HUDEP-2 (cell line): ENCODE measurements around the gene GPC3.

ENCODE experiments used
- DNase-seq, 76 experiments: peaks; one replicate each; lab custom pipeline; 2025; ENCODE audit not compliant: unreplicated experiment in 76 of 76; lab: John Stamatoyannopoulos, UW

Gene GPC3

DNA sequence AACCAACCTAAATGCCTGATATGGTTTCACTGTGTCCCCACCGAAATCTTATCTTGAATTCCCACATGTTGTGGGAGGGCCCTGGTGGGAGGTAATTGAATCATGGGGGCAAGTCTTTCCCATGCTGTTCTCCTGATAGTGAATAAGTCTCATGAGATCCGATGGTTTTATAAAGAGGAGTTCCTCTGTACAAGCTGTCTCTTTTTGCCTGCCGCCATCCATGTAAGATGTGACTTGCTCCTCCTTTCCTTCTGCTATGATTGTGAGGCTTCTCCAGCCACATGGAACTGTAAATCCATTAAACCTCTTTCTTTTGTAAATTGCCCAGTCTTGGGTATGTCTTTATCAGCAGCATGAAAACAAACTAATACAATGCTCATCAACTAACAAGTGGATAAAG is 265.1 kb downstream of the GPC3 start:
- peak in 12 of 76 experiments; percentile 0 to 50 (median 2) for DNase-seq

- DNase-seq: no peak
These were observed 269.7 kb downstream of the GPC3 start for GRCh38 chrX:133715715-133716114.

DNA sequence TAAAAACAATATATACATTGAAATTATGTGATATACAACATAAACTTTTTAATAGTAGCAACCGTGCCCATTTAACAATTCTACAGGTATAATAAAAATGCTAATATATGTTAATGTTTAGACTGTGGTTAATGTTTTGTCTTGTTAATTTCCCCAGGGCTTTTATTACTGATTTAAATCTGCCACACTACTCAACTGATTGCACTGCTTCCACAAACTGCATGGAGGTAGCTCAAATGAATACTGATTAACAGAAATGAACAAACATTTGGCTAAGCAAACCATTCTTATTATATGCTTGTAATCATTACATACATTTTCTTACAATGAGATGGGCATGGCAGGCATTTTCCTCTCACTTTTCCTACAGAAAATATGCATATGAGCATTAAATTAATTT is 275.9 kb downstream of the GPC3 start:
- DNase-seq: no peak

GRCh38 chrX:133706890-133707289 is 278.5 kb downstream of the GPC3 start:
- no peak for DNase-seq

DNA sequence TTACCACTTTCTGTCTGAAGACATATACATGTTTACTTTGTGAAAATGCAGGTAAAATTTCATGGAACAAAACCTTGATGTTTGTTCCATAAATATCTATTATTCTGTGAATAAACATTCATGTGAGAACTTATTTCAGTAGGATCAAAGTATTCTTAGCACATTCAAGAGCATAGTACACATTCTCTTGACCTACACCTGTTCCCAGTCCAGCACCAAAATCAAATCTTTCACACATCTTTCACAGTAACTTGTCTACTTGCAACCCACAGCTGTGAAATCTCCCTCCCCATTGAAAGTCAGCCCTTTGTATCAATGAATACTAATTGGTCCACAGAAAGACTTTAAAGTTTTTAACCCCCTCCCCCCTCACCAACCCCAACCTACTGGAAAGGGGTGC is 283.2 kb downstream of the GPC3 start:
- DNase-seq: no peak

- no peak for DNase-seq
These were observed 286.2 kb downstream of the GPC3 start for GRCh38 chrX:133699023-133699728.

DNA sequence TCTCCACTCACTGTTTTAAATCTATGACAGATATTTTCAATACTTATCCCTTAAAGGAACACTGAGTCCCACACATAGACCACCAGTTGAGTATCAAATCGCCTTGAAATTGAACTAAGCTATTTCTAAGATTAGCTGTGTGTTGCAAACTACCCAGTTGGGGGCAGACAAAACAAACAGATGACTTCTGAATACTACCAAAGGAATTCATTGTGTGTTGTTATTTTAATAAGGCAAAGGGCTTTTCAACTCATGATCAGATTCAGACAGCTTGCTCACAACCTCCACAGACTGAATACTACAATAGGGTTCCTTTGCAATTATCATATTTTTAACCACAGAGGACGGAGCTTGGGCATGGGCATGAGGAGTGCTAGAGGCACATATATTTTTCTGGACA is 287.1 kb downstream of the GPC3 start:
- DNase-seq: no peak

- no peak for DNase-seq
These were observed 287.7 kb downstream of the GPC3 start for GRCh38 chrX:133697656-133698055.

- no peak for DNase-seq
These were observed 295.3 kb downstream of the GPC3 start for GRCh38 chrX:133689997-133690599.

GRCh38 chrX:133685822-133686221 is 299.6 kb downstream of the GPC3 start:
- no peak for DNase-seq

- no peak for DNase-seq
These were observed 303.5 kb downstream of the GPC3 start for GRCh38 chrX:133681897-133682296.

GRCh38 chrX:133681421-133681820 is 304.0 kb downstream of the GPC3 start:
- no peak for DNase-seq

GRCh38 chrX:133677123-133678063 is 308.0 kb downstream of the GPC3 start:
- no peak for DNase-seq

DNA sequence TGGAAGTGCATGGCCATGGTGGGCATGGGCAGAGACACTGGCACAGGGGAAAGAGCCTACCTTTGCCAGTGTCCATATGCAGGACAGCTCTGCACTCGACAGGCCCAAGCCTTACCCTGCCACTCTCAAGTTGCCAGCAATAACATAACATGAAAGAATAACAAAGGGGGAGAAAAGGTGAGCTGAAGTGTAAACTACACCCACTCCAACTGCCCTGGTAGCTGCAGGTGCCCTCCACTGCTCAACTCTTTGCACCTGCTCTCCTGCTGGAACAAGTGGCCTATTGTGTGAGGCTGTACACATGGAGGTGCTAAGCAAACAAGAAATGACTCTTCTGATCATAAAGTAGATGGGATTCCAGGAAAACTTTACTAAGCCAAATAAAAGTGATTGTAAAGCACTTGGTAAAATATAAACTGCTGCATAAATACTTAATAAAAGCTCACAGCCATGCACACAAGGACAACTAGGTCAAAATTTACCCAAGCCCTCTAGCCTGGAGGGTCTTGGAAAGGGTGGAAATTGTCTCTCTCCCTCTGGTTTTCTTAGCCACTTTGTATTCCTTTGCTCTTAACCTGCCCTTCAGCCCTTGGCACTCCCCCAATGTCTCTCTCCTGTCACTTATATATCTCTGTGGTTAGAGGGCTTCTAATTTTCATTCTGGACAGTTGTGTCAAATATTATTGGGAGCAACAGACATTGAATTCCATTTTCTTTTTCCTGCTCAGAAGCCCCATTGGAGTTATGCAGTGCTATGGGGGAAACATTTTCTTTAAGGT is 308.9 kb downstream of the GPC3 start:
- DNase-seq: no peak

DNA sequence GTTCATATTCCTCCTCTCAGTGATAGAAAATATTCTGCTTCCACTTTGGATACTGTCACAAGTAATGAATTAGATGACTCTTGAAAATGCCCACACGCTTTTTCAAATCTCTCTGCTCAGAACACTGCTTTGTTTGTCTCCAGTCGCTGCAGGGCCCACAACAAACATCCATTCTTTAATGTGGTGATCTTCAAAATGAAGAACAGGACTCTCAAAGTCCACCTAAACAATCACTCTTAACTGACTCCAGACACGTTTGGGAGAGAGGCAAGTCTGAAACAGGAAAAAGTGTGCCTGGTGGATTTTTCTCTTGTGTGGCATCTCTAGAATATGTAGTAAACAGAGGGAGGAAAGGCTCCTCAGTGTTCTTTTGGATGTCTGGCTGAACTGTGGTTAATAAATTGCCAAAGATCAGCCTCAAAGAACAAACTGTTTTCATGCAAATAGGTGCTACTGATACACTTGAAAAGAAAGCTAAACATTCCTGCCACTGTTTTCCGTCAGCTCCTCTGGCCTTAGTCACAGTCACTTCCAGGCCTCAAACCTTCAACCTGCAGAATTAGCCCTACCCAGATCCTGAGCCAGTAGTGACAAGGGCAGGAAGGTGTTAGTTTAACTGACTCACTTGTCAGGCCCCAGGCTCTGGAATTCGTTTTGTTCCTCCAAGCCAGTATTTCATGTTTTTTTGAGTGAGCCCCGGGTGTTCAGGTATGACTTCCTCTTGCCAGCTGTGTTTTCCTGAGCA is 310.5 kb downstream of the GPC3 start:
- no peak for DNase-seq

- peak in 5 of 76 experiments; percentile 0 to 9 (median 2) for DNase-seq
These were observed 315.0 kb downstream of the GPC3 start for GRCh38 chrX:133670383-133670782.

DNA sequence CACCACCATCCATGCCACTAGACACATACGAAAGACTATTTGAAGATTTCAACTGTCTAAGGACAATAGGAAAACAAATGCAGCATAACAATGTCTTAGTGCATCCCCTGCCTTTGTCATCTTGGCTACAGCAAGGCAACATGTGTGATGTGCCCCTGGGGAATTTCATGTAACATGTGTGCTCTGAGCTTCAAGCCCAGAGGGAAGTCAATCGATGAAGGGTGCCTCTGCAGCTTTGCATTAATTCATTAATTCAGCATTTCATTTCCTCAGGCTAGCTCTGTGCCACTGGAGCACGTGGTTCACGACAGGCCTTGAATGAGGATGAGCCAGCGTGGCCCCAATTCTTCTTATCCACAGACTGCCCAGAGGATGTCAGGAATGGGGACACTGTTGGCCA is 316.2 kb downstream of the GPC3 start:
- DNase-seq: no peak

DNA sequence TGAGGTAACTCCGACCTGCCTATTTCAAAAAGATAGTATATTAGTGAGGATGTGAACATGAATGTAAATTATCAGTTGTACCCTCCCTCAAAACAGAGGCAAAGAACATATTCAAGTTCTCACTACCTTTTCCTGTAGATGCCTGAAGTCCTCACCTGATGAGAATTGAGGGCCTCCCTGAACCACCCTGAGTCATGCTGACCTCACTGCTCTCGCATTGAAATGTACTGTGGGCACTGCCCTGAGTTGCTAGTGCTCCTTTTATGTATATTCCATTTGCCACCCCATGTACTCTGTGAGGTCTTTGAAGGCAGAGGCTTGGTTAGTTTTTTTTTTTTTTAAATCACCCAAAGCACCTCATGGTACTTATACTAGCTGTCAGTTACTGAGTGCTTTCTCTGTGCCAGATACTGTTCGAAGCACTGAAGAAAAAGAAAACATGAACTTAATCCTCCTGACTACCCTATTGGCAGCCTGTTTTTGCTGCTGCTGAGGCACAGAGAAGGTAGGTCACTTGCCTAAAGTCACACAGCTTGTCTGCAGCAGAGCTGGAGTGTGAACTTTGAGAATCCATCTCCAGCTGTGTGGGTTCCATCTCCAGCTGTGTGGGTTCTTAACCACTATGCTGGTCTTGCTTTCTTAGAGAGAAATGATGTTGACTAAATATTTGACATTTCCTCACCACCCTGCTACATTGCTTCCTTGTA is 317.0 kb downstream of the GPC3 start:
- DNase-seq: no peak

DNA sequence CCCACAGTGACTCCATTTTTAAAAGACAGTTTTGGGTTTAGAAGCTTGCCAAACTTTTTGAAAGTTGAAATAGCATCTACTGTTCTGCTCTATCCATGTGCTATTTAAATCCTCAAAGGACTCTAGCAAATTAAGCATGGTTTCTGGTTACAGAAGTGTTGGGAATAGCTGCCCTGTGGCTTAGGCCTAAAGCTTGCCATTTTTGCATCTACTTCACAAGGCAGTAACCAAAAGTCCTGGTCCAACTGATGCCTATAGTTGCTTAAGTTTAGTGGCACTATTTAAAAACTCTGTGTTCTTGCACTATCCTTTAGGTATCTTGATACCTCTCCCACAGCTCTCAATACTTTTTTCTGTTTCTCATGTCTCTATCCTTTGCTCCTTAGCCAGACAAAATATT is 319.1 kb downstream of the GPC3 start:
- no peak for DNase-seq
